Tibial nerve (tissue), 4 donors: ENCODE measurements around the gene LGR5. TPM values are rescaled to one million over a fixed set of nuclear protein-coding genes. Genes with fewer than 3 reads are reported as not detected.

Source experiments
- DNase-seq, 2 donors: peaks; one replicate each; pipeline ENCODE4 v3.0.0-alpha.2; 2019; ENCODE audit warnings: low spot score in 2 of 2
- H3K27ac ChIP-seq, 4 donors: fragments of 200-600 bp; sonication (generic) in 3 of 4; one replicate each; pipeline ENCODE4 v1.5.1; 2017 to 2019; ENCODE audit warnings: mild to moderate bottlenecking in 1 of 4
- H3K27me3 ChIP-seq, 2 donors: fragments of 200-600 bp; sonication (generic) in 1 of 2; one replicate each; pipeline versions ENCODE4 v1.5.1 to v1.6.0; 2017 to 2019
- H3K36me3 ChIP-seq, 3 donors: fragments of 200-600 bp; sonication (generic); one replicate each; pipeline ENCODE4 v1.5.1; 2018 to 2019
- H3K4me1 ChIP-seq, 4 donors: fragments of 200-600 bp; sonication (generic) in 3 of 4; one replicate each; pipeline ENCODE4 v1.5.1; 2017 to 2019
- H3K4me3 ChIP-seq, 4 donors: fragments of 200-600 bp; sonication (generic) in 3 of 4; one replicate each; pipeline ENCODE4 v1.5.1; 2017 to 2019; ENCODE audit warnings: mild to moderate bottlenecking in 1 of 4, moderate library complexity in 1 of 4
- H3K9me3 ChIP-seq, 4 donors: fragments of 200-600 bp; sonication (generic) in 3 of 4; one replicate each; pipeline ENCODE4 v1.5.1; 2017 to 2019
- CTCF ChIP-seq, 5 experiments: fragments of 200-600 bp in 3 of 5; fragments of 450-650 bp in 2 of 5; sonication (generic) in 3 of 5; IDR thresholded peaks; one replicate each; pipeline ENCODE4 v1.5.1; 2016 to 2019; ENCODE audit warnings: antibody characterized with exemption in 5 of 5, mild to moderate bottlenecking in 3 of 5, moderate library complexity in 2 of 5
- EP300 ChIP-seq, 2 donors: sonication (generic); formaldehyde crosslinking; IDR thresholded peaks; one replicate each; pipeline ENCODE4 v1.6.1; 2017; ENCODE audit warnings: antibody characterized with exemption in 2 of 2, mild to moderate bottlenecking in 1 of 2
- POLR2A ChIP-seq, 2 donors: fragments of 450-650 bp; IDR thresholded peaks; one replicate each; pipeline ENCODE4 v1.6.1; 2017; ENCODE audit warnings: antibody characterized with exemption in 2 of 2, mild to moderate bottlenecking in 2 of 2, moderate library complexity in 2 of 2
- WGBS, 2 donors: methylation state at CpG; one replicate each; pipeline ENCODE4 v1.1.5; 2018; 5-methylcytosine and 5-hydroxymethylcytosine counted together
- total RNA-seq, 4 donors: library from RNA; depleted of rRNA; stranded (reverse); fragments of >200 nt; gene quantifications; one replicate each; pipeline ENCODE4 v1.1.0, GENCODE V29; 2016

The LGR5 gene
- total RNA-seq, 4 donors from 2014 or later: 1.6 to 11.1 (median 7.7) TPM

DNA sequence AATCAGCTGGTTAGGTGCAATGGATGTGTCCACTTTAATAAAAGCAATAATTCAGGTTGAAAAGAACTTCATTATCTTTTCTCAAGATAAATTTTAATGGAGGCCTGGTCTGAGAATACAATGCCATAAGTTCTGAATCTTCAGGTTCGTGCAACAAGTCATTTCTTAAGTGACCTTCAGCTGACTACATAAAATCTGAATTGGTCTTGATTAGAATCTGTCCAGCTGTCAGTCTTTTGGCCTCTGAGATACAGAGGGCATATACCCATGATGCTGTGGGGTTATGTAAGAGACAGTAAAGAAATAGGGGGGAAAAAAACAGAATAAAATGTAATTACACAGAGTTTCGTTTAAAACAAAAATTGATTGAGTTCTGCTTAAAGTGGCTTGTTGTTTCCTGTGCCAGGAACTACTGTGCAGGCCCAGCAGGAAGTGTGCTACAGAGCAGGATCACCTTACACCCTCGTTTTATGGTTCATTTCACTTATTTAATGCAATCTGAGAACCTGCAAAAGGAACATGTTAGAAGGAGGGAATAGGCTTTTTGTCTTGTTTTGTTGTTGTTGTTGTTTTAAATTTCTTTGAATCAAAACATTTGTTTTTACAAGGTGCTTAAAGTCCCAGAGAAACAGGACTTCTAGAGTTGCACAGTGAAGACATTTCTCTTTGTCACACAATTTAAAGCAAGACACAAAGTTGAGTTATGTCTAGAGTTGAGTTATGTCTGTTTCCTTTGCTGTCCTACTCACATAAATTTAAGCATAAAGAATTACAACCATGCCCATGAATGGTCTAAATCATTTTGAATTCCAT is 64.2 kb downstream of the LGR5 start:
- TF ChIP-seq EP300 (IDR thresholded peaks at IDR 0.05) (no peak), CTCF (IDR thresholded peaks at IDR 0.05) (no peak), POLR2A (IDR thresholded peaks at IDR 0.05) (no peak)
- DNase-seq: no peak
- Histone ChIP-seq H3K4me1 (no peaks in the 10 kb centered on the region), H3K4me3 (no peak overlapping the region), H3K9me3 (no peaks in the 10 kb centered on the region), H3K27me3 (no peaks in the 10 kb centered on the region), H3K36me3 (no peaks in the 10 kb centered on the region), H3K27ac (no peak overlapping the region)
- 41 to 44% methylated on average over 3 of the region's 3 CpGs for WGBS, 2 donors

- no peaks in the 10 kb centered on the region for H3K4me1 ChIP-seq
- no peaks in the 10 kb centered on the region for H3K27me3 ChIP-seq
- TF ChIP-seq POLR2A (IDR thresholded peaks at IDR 0.05): no peak
- TF ChIP-seq CTCF (IDR thresholded peaks at IDR 0.05): no peak
- no peak for TF ChIP-seq EP300 (IDR thresholded peaks at IDR 0.05)
- DNase-seq: no peak
- H3K36me3 ChIP-seq: no peaks in the 10 kb centered on the region
- H3K9me3 ChIP-seq: no peaks in the 10 kb centered on the region
- no peak overlapping the region for H3K4me3 ChIP-seq
- WGBS, 2 donors: 30 to 46% methylated on average over 3 of the region's 3 CpGs
- no peak overlapping the region for H3K27ac ChIP-seq
Measured at GRCh38 chr12:71504476-71504875, 64.9 kb downstream of the LGR5 start.

- WGBS, 2 donors: 74 to 79% methylated on average over 3 of the region's 3 CpGs
- no peak for DNase-seq
- no peaks in the 10 kb centered on the region for H3K9me3 ChIP-seq
- H3K27me3 ChIP-seq: no peaks in the 10 kb centered on the region
- TF ChIP-seq POLR2A (IDR thresholded peaks at IDR 0.05): no peak
- no peak for TF ChIP-seq CTCF (IDR thresholded peaks at IDR 0.05)
- no peak for TF ChIP-seq EP300 (IDR thresholded peaks at IDR 0.05)
- H3K4me1 ChIP-seq: no peaks in the 10 kb centered on the region
- no peak overlapping the region for H3K4me3 ChIP-seq
- H3K27ac ChIP-seq: no peak overlapping the region
- H3K36me3 ChIP-seq: no peaks in the 10 kb centered on the region
Measured at GRCh38 chr12:71509705-71510104, 70.1 kb downstream of the LGR5 start.

DNA sequence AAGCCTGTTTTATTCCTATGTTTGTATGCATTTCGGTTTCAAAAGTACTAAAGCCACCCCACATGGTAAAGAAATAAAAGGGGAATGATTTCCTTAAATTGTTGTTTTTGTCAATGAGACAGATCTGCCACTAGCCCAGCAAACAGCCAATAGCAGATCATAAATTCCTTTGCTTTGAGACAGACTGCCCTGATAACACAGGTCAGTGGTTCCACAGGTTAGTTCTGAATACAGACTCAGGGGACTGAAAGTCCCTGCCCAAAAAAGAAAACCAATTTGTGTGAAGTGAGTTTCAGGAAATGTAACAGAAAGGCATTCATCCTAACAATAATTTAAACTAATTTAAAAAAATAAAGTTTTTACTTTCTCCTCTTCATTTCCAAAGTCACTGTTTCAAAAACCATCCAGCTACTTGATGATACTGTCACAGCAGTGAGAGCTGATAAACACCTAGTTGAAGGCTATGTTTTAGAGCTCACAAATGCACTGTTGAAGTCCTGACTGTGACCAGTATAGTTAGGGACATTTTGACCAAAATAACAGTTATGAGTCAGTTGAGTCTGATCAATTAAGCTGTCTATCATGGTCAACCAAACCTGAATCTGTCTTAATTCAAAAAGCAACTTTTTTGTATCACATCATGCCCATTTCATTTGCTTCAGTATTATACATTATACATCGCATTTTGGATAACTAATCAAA is 77.7 kb downstream of the LGR5 start:
- no peaks in the 10 kb centered on the region for H3K9me3 ChIP-seq
- no peak for DNase-seq
- H3K27me3 ChIP-seq: no peaks in the 10 kb centered on the region
- H3K4me3 ChIP-seq: no peak overlapping the region
- H3K4me1 ChIP-seq: no peaks in the 10 kb centered on the region
- WGBS, 2 donors: 63 to 64% methylated on average over 2 of the region's 2 CpGs
- TF ChIP-seq CTCF (IDR thresholded peaks at IDR 0.05) (no peak), EP300 (IDR thresholded peaks at IDR 0.05) (no peak), POLR2A (IDR thresholded peaks at IDR 0.05) (no peak)
- H3K36me3 ChIP-seq: no peaks in the 10 kb centered on the region
- no peak overlapping the region for H3K27ac ChIP-seq

DNA sequence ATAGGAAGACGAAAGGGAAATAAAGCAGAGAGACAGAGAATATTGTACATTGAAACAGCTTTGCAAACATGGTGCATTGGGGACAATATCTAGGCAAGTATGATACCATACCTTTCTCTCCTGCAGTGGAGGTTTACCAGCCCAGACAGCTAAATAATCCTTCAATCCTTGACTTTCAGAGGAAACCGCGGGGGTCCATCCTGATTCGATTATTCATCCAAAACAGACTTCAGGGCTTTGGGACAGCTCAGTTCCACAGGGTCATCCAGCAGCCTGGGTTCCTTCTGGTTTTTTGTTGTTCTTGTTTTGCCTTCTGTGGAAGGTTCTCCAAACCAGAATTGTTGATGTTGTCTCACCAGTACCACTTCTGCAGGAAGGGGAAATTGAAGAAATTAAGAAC is 81.5 kb downstream of the LGR5 start:
- Histone ChIP-seq H3K9me3 (no peaks in the 10 kb centered on the region), H3K4me3 (no peak overlapping the region), H3K36me3 (no peaks in the 10 kb centered on the region), H3K27me3 (no peaks in the 10 kb centered on the region), H3K4me1 (no peaks in the 10 kb centered on the region), H3K27ac (no peak overlapping the region)
- TF ChIP-seq CTCF (IDR thresholded peaks at IDR 0.05) (no peak), POLR2A (IDR thresholded peaks at IDR 0.05) (no peak), EP300 (IDR thresholded peaks at IDR 0.05) (no peak)
- DNase-seq: no peak
- 80 to 83% methylated on average over 4 of the region's 4 CpGs for WGBS, 2 donors
